IPS DF 6.9 (cell line): ENCODE data around the gene MYO16.
"Not testable (repeated sequence)": the region's sequence is repeated elsewhere in the genome, so short reads cannot be mapped to it uniquely, and the experiment has no call there.

Experiments used
- DNase-seq: peaks from one replicate; pipeline ENCODE4 v3.0.0-alpha.2; 2013; ENCODE audit warnings: low read depth, low spot score
- H3K27ac ChIP-seq: one replicate; pipeline ENCODE4 v1.5.1; 2013; ENCODE audit warnings: low read length, control low read depth
- H3K27me3 ChIP-seq: 2 replicates; pipeline ENCODE4 v1.6.1; 2013; ENCODE audit warnings: mild to moderate bottlenecking, low read length; ENCODE audit not compliant: control insufficient read depth, insufficient read depth
- H3K36me3 ChIP-seq: 2 replicates; pipeline ENCODE4 v1.6.1; 2013; ENCODE audit warnings: low read length; ENCODE audit not compliant: control insufficient read depth, insufficient read depth
- H3K4me1 ChIP-seq: 2 replicates; pipeline ENCODE4 v1.6.1; 2013; ENCODE audit warnings: low read length; ENCODE audit not compliant: control insufficient read depth, insufficient read depth
- H3K4me3 ChIP-seq: 2 replicates; pipeline ENCODE4 v1.5.1; 2013; ENCODE audit warnings: mild to moderate bottlenecking, low read length
- H3K9me3 ChIP-seq: 2 replicates; pipeline ENCODE4 v1.6.1; 2013; ENCODE audit warnings: low read length, inconsistent platforms; ENCODE audit not compliant: control insufficient read depth, insufficient read depth
- WGBS: extraction: QIAGEN DNeasy Blood & Tissue Kit; methylation state at CpG from one replicate; pipeline ENCODE4 v1.1.7; 2013; ENCODE audit warnings: mixed read lengths, missing lambda C conversion rate; ENCODE audit not compliant: insufficient read length, insufficient coverage; 5-methylcytosine and 5-hydroxymethylcytosine counted together

The MYO16 gene

DNA sequence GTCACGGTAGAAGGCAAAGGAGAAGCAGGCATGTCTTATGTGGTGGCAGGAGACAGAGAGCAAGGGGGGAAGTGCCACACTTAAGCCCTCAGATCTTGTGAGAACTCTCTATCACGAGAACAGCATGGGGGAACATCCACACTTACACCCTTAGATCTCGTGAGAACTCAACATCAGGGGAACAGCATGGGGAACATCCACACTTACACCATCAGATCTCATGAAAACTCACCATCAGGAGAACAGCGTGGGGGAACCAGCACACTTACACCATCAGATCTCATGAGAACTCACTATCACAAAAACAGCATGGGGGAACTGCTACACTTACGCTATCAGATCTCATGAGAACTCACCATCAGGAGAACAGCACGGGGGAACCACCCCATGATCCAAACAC, 445.0 kb downstream of the MYO16 start:
- H3K36me3 ChIP-seq, result no peaks in the 10 kb centered on the region
- H3K4me3 ChIP-seq, result no peak overlapping the region
- H3K27me3 ChIP-seq, result no peaks in the 10 kb centered on the region
- no peak overlapping the region for H3K27ac ChIP-seq
- no peak for DNase-seq
- H3K9me3 ChIP-seq, result no peaks in the 10 kb centered on the region
- H3K4me1 ChIP-seq, result no peaks in the 10 kb centered on the region
- WGBS, result no CpG with 5 or more reads among the region's 6 CpGs

DNA sequence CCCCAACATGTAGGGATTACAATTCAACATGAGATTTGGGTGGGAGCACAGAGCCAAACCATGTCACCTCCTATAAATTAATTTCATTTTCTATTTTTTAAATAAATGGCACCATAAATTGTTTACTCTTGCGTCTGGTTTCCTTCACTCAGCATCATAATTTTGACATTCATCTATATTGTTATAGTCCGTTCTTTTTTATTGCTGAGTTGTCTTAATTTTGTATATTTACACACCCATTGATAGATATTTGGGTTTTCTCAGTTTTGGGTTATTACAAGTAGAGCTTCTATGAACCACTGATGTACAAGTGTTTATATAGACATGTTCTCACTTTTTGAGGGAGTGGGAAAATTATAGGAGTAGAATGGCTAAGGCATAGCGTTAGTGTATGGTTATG, 445.4 kb downstream of the MYO16 start:
- H3K4me3 ChIP-seq, result no peak overlapping the region
- no peaks in the 10 kb centered on the region for H3K36me3 ChIP-seq
- WGBS, result no CpG with 5 or more reads among the region's 3 CpGs
- H3K4me1 ChIP-seq, result no peaks in the 10 kb centered on the region
- no peaks in the 10 kb centered on the region for H3K9me3 ChIP-seq
- no peaks in the 10 kb centered on the region for H3K27me3 ChIP-seq
- H3K27ac ChIP-seq, result no peak overlapping the region
- DNase-seq, result no peak

DNA sequence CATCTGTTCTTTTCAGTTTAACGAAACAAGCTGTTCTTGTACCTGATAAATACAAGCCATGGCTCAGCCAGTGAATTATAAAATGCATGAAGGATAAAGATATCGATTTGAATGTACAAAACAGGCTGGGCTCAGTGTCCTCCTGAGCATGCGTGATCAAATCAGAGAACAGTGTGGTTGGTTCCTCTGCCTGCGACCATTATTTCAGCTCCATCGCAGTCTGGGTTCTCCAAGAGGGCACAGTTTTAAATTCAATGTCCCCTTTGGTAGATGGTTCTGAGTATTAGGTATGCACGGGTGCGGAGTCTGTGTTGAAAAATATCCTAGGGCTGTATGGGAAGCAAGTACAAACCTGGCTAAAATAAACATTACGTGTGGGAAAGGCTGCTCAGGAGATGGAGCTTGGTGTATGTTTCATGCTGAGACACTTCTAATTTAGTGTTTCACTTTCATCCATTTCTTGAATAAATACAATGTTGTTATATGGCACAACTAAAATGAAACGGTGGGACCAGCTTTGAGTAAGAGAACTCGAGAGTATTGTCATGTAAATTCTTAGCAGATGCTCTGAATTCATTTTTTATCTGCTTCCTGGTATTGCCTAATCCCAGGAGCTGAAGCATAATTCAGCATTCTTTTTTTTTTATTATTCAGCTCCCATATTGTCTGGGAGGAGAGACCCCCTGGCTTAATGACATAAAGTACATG, 458.7 kb downstream of the MYO16 start:
- Histone ChIP-seq H3K9me3 (no peaks in the 10 kb centered on the region), H3K36me3 (no peaks in the 10 kb centered on the region), H3K4me3 (no peak overlapping the region), H3K27ac (no peak overlapping the region), H3K27me3 (no peaks in the 10 kb centered on the region), H3K4me1 (peaks cover 2% of the 10 kb centered on the region; the same call in 1 of the 2 replicates)
- DNase-seq, result no peak
- WGBS, result no CpG with 5 or more reads among the region's 10 CpGs

DNA sequence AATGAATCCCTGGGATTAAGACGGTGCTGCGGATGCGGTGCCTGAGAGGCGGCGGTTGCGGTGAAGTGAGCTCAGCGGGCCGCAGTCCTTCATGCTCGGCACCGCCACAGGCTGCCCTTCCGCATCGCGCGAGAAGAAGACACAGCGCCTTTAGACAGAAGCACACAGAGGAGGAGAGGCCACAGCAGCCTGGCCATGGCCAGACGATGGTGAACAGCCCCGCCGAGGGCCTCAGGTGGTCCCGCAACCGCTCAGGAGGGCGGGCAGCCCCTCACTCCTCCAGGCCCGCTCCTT, 459.2 kb downstream of the MYO16 start:
- H3K27ac ChIP-seq, result no peak overlapping the region
- peaks cover 2% of the 10 kb centered on the region; the same call in 1 of the 2 replicates for H3K4me1 ChIP-seq
- DNase-seq, result no peak
- no peaks in the 10 kb centered on the region for H3K27me3 ChIP-seq
- H3K4me3 ChIP-seq, result no peak overlapping the region
- no CpG with 5 or more reads among the region's 22 CpGs for WGBS
- no peaks in the 10 kb centered on the region for H3K36me3 ChIP-seq
- H3K9me3 ChIP-seq, result no peaks in the 10 kb centered on the region

DNA sequence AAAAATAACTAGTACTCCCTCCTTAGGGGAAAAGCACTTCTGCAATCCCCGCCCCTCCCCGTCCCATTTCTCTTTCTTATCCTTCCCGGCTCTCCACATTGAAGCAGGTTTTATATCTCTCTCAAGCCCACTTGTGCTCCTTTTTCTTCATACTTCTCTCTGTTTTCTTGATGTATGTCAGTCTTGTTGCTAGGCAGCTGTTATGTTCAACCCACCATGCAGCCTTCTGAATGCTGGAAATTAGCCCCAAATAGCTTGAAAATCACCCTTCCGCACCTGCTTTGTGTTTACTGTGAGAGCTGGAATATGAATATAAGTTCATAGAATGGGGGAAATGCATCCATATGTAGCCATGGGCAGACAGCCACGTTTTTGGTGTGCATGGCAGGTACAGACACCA, 461.4 kb downstream of the MYO16 start:
- Histone ChIP-seq H3K27me3 (no peaks in the 10 kb centered on the region), H3K27ac (no peak overlapping the region), H3K4me3 (no peak overlapping the region), H3K4me1 (peaks cover 2% of the 10 kb centered on the region; the same call in 1 of the 2 replicates), H3K36me3 (no peaks in the 10 kb centered on the region), H3K9me3 (no peaks in the 10 kb centered on the region)
- DNase-seq, result no peak
- no CpG with 5 or more reads among the region's 5 CpGs for WGBS

DNA sequence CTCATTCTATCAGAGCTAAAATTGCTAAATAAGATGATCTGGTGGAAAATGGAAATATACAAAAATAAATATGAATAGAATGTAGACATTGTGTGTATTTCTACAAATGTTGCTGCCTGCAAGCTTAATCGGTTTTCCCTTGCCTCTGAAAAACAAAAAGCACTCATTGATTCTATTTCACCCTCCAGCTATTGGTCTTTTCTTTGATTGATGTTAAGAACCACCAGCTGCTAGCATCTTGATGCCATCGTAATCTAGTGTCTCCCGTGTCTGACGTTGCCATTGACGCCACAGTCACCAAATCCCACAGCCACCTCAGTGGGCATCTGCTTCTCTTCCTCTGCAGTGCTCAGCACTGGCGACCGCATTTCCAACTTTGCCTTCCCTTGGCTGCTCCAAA, 461.8 kb downstream of the MYO16 start:
- H3K27ac ChIP-seq, result no peak overlapping the region
- no peaks in the 10 kb centered on the region for H3K27me3 ChIP-seq
- H3K36me3 ChIP-seq, result no peaks in the 10 kb centered on the region
- no CpG with 5 or more reads among the region's 7 CpGs for WGBS
- no peak for DNase-seq
- H3K9me3 ChIP-seq, result no peaks in the 10 kb centered on the region
- H3K4me3 ChIP-seq, result no peak overlapping the region
- H3K4me1 ChIP-seq, result peaks cover 2% of the 10 kb centered on the region; the same call in 1 of the 2 replicates

DNA sequence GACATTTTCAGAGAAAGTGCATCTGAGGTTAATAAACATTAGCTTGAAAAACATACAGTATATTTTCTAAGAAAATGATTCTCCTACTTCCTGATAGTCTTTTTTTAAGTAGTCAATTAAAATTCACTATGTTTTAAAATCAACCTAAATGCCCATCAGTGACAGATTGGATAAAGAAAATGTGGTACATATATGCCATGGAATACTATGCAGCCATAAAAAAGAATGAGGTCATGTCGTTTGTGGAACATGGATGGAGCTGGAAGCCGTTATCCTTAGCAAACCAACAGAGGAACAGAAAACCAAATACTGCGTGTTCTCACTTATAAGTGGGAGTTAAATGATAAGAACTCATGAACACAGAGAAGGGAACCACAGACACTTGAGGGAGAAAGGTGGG, 462.8 kb downstream of the MYO16 start:
- no CpG with 5 or more reads among the region's 3 CpGs for WGBS

DNA sequence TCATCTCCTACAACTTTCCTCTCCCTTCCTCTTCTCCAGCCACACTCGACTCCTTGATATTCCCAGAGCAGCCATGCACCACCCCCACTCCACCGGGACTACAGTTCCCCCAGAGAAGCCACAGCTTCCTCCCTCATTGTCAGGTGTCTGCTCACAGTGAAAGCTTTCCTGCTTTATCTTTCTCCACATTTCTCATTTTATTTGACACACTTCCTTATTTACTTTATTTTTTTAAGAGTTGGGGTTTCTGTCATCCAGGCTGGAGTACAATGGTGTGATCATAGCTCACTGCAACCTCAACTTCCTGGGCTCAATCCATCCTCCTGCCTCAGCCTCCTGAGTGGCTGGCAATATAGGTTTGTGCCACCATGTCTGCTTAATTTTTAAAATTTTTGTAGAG, 464.6 kb downstream of the MYO16 start:
- Histone ChIP-seq H3K27me3 (no peaks in the 10 kb centered on the region), H3K27ac (no peak overlapping the region), H3K9me3 (no peaks in the 10 kb centered on the region), H3K4me1 (no peaks in the 10 kb centered on the region), H3K4me3 (no peak overlapping the region), H3K36me3 (no peaks in the 10 kb centered on the region)
- WGBS, result no CpG with 5 or more reads among the region's 2 CpGs
- DNase-seq, result no peak

More for the DNA sequence above, 462.8 kb downstream of the MYO16 start:
- H3K27me3 ChIP-seq, H3K9me3 ChIP-seq, H3K27ac ChIP-seq, DNase-seq, H3K4me3 ChIP-seq, H3K36me3 ChIP-seq, H3K4me1 ChIP-seq: not testable (repeated sequence)

DNA sequence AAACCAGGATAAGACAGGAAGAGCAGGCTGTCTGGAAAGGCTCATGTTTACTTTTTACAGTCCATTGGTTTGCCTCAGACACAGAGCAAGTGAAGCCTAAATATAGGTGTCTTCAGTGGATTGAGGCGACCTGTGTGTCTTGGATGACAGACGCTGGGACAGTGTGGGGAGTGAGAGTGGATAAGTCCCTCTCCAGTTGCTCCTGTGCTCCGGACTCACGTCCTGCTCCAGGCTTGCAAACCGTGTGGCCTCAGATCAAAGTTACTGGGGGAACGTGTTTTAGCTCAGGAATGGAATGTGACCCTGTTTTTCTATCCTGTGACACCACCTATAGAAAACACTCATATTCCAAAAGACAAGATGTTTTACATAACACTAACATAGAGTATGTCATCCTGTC, 465.7 kb downstream of the MYO16 start:
- Histone ChIP-seq H3K27ac (no peak overlapping the region), H3K27me3 (no peaks in the 10 kb centered on the region), H3K9me3 (no peaks in the 10 kb centered on the region), H3K4me1 (no peaks in the 10 kb centered on the region), H3K36me3 (no peaks in the 10 kb centered on the region), H3K4me3 (no peak overlapping the region)
- no CpG with 5 or more reads among the region's 6 CpGs for WGBS
- DNase-seq, result no peak

DNA sequence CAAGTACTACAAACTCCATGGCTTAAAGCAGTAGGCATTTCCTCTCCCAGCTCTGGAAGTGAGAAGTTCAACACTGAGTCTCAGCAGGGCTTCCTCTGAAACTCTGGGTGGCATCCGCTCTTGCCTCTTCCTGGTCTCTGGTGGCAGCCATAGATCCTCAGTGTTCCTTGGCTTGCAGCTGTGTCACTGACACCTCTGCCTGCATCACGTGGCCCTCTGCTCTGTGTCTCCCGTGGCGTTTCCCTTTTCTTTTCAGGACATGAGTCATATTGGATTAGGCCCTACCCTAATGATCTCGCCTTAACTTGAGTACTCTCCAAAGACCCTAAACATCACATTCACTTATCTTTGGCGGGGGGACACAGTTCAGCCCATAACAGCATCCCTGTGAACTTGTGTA, 466.7 kb downstream of the MYO16 start:
- H3K36me3 ChIP-seq, result no peaks in the 10 kb centered on the region
- no peak overlapping the region for H3K4me3 ChIP-seq
- no CpG with 5 or more reads among the region's 6 CpGs for WGBS
- no peak for DNase-seq
- no peak overlapping the region for H3K27ac ChIP-seq
- no peaks in the 10 kb centered on the region for H3K27me3 ChIP-seq
- no peaks in the 10 kb centered on the region for H3K4me1 ChIP-seq
- no peaks in the 10 kb centered on the region for H3K9me3 ChIP-seq

DNA sequence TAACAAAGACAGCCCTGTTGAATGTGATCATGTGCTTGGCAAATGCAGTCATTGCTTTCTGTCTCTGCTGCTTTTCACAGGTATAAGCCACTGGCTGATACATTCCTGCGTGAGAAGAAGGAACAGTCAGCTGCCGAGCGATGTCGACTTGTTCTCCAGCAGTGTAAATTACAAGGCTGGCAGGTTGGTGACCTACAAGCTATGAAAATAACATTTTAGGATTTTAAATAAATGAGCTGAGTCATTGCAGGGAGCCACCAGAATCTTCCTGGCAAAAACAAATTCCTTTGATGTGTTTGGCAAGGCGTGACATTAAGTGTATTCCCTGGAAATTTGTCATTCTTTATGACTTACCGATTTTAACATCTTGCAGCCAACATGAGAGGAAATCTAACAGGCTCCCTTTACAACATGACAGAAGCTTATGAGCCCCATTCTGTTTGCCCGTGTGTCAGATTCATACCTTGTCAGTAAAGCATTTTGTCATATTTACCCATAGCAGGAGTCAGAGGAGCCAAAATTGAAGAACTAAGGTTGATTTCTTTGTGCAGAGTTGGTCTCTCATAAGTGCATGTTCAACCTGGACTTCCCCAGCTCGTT, 471.4 kb downstream of the MYO16 start:
- Histone ChIP-seq H3K27me3 (no peaks in the 10 kb centered on the region), H3K9me3 (no peaks in the 10 kb centered on the region), H3K4me3 (no peak overlapping the region), H3K4me1 (no peaks in the 10 kb centered on the region), H3K27ac (no peak overlapping the region), H3K36me3 (no peaks in the 10 kb centered on the region)
- WGBS, result no CpG with 5 or more reads among the region's 8 CpGs
- no peak for DNase-seq
